Muscle of leg (tissue), 11 donors: ENCODE results near the gene GJB3. TPM values are rescaled to one million over a fixed set of nuclear protein-coding genes. Genes with fewer than 3 reads are reported as not detected.

Experiments used
- DNase-seq: peaks from one replicate; pipeline ENCODE4 v3.0.0; 2013
- H3K27ac ChIP-seq: one replicate; pipeline ENCODE4 v1.5.1; 2013; ENCODE audit warnings: mild to moderate bottlenecking, low read length, control low read depth
- H3K27me3 ChIP-seq: one replicate; pipeline ENCODE4 v1.6.1; 2013; ENCODE audit warnings: low read length; ENCODE audit not compliant: control insufficient read depth, insufficient read depth
- H3K36me3 ChIP-seq: one replicate; pipeline ENCODE4 v1.6.1; 2013; ENCODE audit warnings: low read length; ENCODE audit not compliant: control insufficient read depth, insufficient read depth
- H3K4me1 ChIP-seq: one replicate; pipeline ENCODE4 v1.6.1; 2013; ENCODE audit warnings: low read length; ENCODE audit not compliant: control insufficient read depth, insufficient read depth
- H3K4me3 ChIP-seq: one replicate; pipeline ENCODE4 v1.5.1; 2013; ENCODE audit warnings: low read length, control low read depth
- H3K9me3 ChIP-seq: replicated peaks from 2 replicates; pipeline ENCODE4 v1.6.1; 2013; ENCODE audit warnings: low read depth, low read length; ENCODE audit not compliant: control insufficient read depth
- WGBS: methylation state at CpG from one replicate; pipeline ENCODE4 v1.1.5; 2013; ENCODE audit warnings: missing lambda C conversion rate; ENCODE audit not compliant: insufficient coverage; 5-methylcytosine and 5-hydroxymethylcytosine counted together
- polyA plus RNA-seq, 8 donors: library from polyadenylated mRNA; unstranded; fragments of 120-200 nt; gene quantifications; one replicate each; pipeline versions ENCODE4 v1.2.1 to v1.2.3, GENCODE V29; 2013; ENCODE audit warnings: inconsistent platforms in 1 of 8, low replicate concordance in 1 of 8; ENCODE audit not compliant: insufficient read length in 8 of 8, insufficient read depth in 1 of 8
- total RNA-seq: library from RNA; stranded (reverse); fragments of 120-200 nt; gene quantifications from one replicate; pipeline ENCODE4 v1.2.4, GENCODE V29; 2013

GJB3 gene
- total and polyA plus RNA-seq, 9 donors = 0.10 to 1.8 (median 0.12) TPM; not detected in 4

- WGBS = 93% methylated on average over 3 of the region's 4 CpGs
- H3K4me1 ChIP-seq = peaks cover 3% of the 10 kb centered on the region
- peaks cover 22% of the 10 kb centered on the region for H3K27me3 ChIP-seq
- no peak overlapping the region for H3K27ac ChIP-seq
- DNase-seq = no peak
- H3K36me3 ChIP-seq = no peaks in the 10 kb centered on the region
- H3K9me3 ChIP-seq = no peaks in the 10 kb centered on the region
- H3K4me3 ChIP-seq = no peak overlapping the region
Measured at GRCh38 chr1:34746101-34746500, 34.9 kb upstream of the GJB3 start.

- Histone ChIP-seq H3K27me3 (peaks cover 21% of the 10 kb centered on the region), H3K4me1 (peaks cover 3% of the 10 kb centered on the region), H3K4me3 (no peak overlapping the region), H3K9me3 (no peaks in the 10 kb centered on the region), H3K27ac (no peak overlapping the region), H3K36me3 (no peaks in the 10 kb centered on the region)
- WGBS = 59% methylated on average over 8 of the region's 18 CpGs
- DNase-seq = no peak
Measured at GRCh38 chr1:34746785-34747637, 34.0 kb upstream of the GJB3 start.

GRCh38 chr1:34747638-34747941 is 33.4 kb upstream of the GJB3 start:
- Histone ChIP-seq H3K4me3 (no peak overlapping the region), H3K27me3 (peaks cover 17% of the 10 kb centered on the region), H3K36me3 (no peaks in the 10 kb centered on the region), H3K9me3 (no peaks in the 10 kb centered on the region), H3K27ac (no peak overlapping the region), H3K4me1 (no peaks in the 10 kb centered on the region)
- no peak for DNase-seq
- WGBS = 49% methylated on average over 4 of the region's 6 CpGs

GRCh38 chr1:34749992-34750391 is 31.0 kb upstream of the GJB3 start:
- Histone ChIP-seq H3K27ac (no peak overlapping the region), H3K4me1 (no peaks in the 10 kb centered on the region), H3K9me3 (no peaks in the 10 kb centered on the region), H3K36me3 (no peaks in the 10 kb centered on the region), H3K27me3 (peaks cover 14% of the 10 kb centered on the region), H3K4me3 (no peak overlapping the region)
- DNase-seq = no peak
- 66% methylated on average over 6 of the region's 8 CpGs for WGBS

- Histone ChIP-seq H3K9me3 (no peaks in the 10 kb centered on the region), H3K36me3 (no peaks in the 10 kb centered on the region), H3K27ac (no peak overlapping the region), H3K4me3 (no peak overlapping the region), H3K27me3 (peaks cover 14% of the 10 kb centered on the region), H3K4me1 (no peaks in the 10 kb centered on the region)
- WGBS = 77% methylated on average over 5 of the region's 5 CpGs
- no peak for DNase-seq
Measured at GRCh38 chr1:34750610-34751009, 30.4 kb upstream of the GJB3 start.

GRCh38 chr1:34753163-34753562 is 27.9 kb upstream of the GJB3 start:
- no peaks in the 10 kb centered on the region for H3K4me1 ChIP-seq
- H3K36me3 ChIP-seq = no peaks in the 10 kb centered on the region
- no CpG with 5 or more reads among the region's 3 CpGs for WGBS
- H3K27ac ChIP-seq = no peak overlapping the region
- DNase-seq = no peak
- H3K4me3 ChIP-seq = no peak overlapping the region
- peaks cover 5% of the 10 kb centered on the region for H3K27me3 ChIP-seq
- H3K9me3 ChIP-seq = no peaks in the 10 kb centered on the region

GRCh38 chr1:34754964-34755637 is 25.9 kb upstream of the GJB3 start, which contains the start of gene GJB5:
Gene GJB5 (plus strand): TSS chr1:34755047. CDS start chr1:34757331, 2,284 bp downstream.
- DNase-seq = no peak
- no peaks in the 10 kb centered on the region for H3K9me3 ChIP-seq

GRCh38 chr1:34755961-34756360 is 25.1 kb upstream of the GJB3 start:
- H3K4me1 ChIP-seq = no peaks in the 10 kb centered on the region
- H3K4me3 ChIP-seq = no peak overlapping the region
- DNase-seq = no peak
- no peaks in the 10 kb centered on the region for H3K27me3 ChIP-seq
- H3K9me3 ChIP-seq = no peaks in the 10 kb centered on the region
- 89% methylated on average over 6 of the region's 6 CpGs for WGBS
- no peak overlapping the region for H3K27ac ChIP-seq
- no peaks in the 10 kb centered on the region for H3K36me3 ChIP-seq

More at GRCh38 chr1:34754964-34755637, 25.9 kb upstream of the GJB3 start, which contains the start of gene GJB5:
- 20% methylated on average over 6 of the region's 13 CpGs for WGBS
- H3K27me3 ChIP-seq = no peaks in the 10 kb centered on the region
- H3K4me1 ChIP-seq = no peaks in the 10 kb centered on the region
- H3K27ac ChIP-seq = no peak within 1 kb of the TSS
- no peak within 1 kb of the TSS for H3K4me3 ChIP-seq
- no peaks in the 10 kb centered on the region for H3K36me3 ChIP-seq

GRCh38 chr1:34757386-34757785 is 23.6 kb upstream of the GJB3 start:
- Histone ChIP-seq H3K9me3 (no peaks in the 10 kb centered on the region), H3K27ac (no peak overlapping the region), H3K27me3 (no peaks in the 10 kb centered on the region), H3K4me1 (no peaks in the 10 kb centered on the region), H3K4me3 (no peak overlapping the region), H3K36me3 (no peaks in the 10 kb centered on the region)
- 89% methylated on average over 21 of the region's 21 CpGs for WGBS
- no peak for DNase-seq

GRCh38 chr1:34758751-34759150 is 22.3 kb upstream of the GJB3 start:
- H3K27me3 ChIP-seq = no peaks in the 10 kb centered on the region
- no peak overlapping the region for H3K27ac ChIP-seq
- no peaks in the 10 kb centered on the region for H3K4me1 ChIP-seq
- H3K36me3 ChIP-seq = no peaks in the 10 kb centered on the region
- no peaks in the 10 kb centered on the region for H3K9me3 ChIP-seq
- WGBS = 92% methylated on average over 1 of the region's 4 CpGs
- H3K4me3 ChIP-seq = no peak overlapping the region
- DNase-seq = no peak
